OCI-LY7 (cell line): Measurements from ENCODE around the gene LRP3. TPM values are rescaled to one million over a fixed set of nuclear protein-coding genes. Genes with fewer than 3 reads are reported as not detected.

Experiments used
- BruUV-seq: library from RNA; stranded (reverse); fragments of 400-500 nt; replicated peaks from 2 replicates; lab custom pipeline; 2021; lab: Mats Ljungman, UMichigan
- CTCF ChIA-PET: fragments of 300-600 bp; sonication (Branson Sonifier 250); formaldehyde crosslinking; loops from one replicate; lab custom pipeline; 2022; ENCODE audit warnings: antibody characterized with exemption; ENCODE audit not compliant: unreplicated experiment; lab: Charles Lee
- POLR2A ChIA-PET: fragments of 300-600 bp; sonication (Branson Sonifier 250); formaldehyde crosslinking; loops from one replicate; lab custom pipeline; 2022; ENCODE audit warnings: antibody characterized with exemption; lab: Charles Lee
- DNase-seq: peaks from one replicate; pipeline ENCODE4 v3.0.0-alpha.2; 2015; ENCODE audit warnings: low spot score
- H2AFZ ChIP-seq: fragments of 200-600 bp; sonication (generic), shearing (Covaris generic); 2 replicates; pipeline ENCODE4 v1.6.1; 2014; ENCODE audit warnings: mild to moderate bottlenecking, antibody characterized with exemption, low read length, moderate library complexity
- H3K27ac ChIP-seq: fragments of 200-600 bp; sonication (generic); 2 replicates; pipeline ENCODE4 v1.5.1; 2014; ENCODE audit warnings: mixed run types, low read depth, mild to moderate bottlenecking, moderate library complexity, low read length, inconsistent platforms; ENCODE audit not compliant: poor library complexity, severe bottlenecking
- H3K36me3 ChIP-seq: fragments of 200-600 bp; sonication (generic); 2 replicates; pipeline ENCODE4 v1.6.1; 2014; ENCODE audit warnings: mild to moderate bottlenecking, antibody characterized with exemption, low read length, moderate library complexity, mixed read lengths; ENCODE audit not compliant: insufficient read depth
- H3K4me1 ChIP-seq: fragments of 200-600 bp; sonication (generic); 2 replicates; pipeline ENCODE4 v1.5.1; 2014; ENCODE audit warnings: mild to moderate bottlenecking, low read length; ENCODE audit not compliant: insufficient read depth, poor library complexity, severe bottlenecking
- H3K4me2 ChIP-seq: fragments of 200-600 bp; sonication (generic); 2 replicates; pipeline ENCODE4 v1.6.1; 2014; ENCODE audit warnings: mild to moderate bottlenecking, low read length
- H3K4me3 ChIP-seq: fragments of 200-600 bp; sonication (generic); 2 replicates; pipeline ENCODE4 v1.5.1; 2014; ENCODE audit warnings: mild to moderate bottlenecking, low read depth, low read length; ENCODE audit not compliant: poor library complexity, severe bottlenecking
- H3K79me2 ChIP-seq: fragments of 200-600 bp; sonication (generic); 2 replicates; pipeline ENCODE4 v1.6.1; 2016; ENCODE audit warnings: low read depth, mild to moderate bottlenecking, low read length, moderate library complexity, mixed read lengths; ENCODE audit not compliant: insufficient read depth
- H3K9me2 ChIP-seq: fragments of 200-600 bp; sonication (generic); 2 replicates; pipeline ENCODE4 v1.6.1; 2016; ENCODE audit warnings: mild to moderate bottlenecking, low read length, mixed read lengths; ENCODE audit not compliant: insufficient read depth
- H3K9me3 ChIP-seq: fragments of 200-600 bp; sonication (generic); 2 replicates; pipeline ENCODE4 v1.6.1; 2014; ENCODE audit warnings: mild to moderate bottlenecking, mixed run types, low read length, mixed read lengths
- H4K20me1 ChIP-seq: fragments of 200-600 bp; sonication (generic); 2 replicates; pipeline ENCODE4 v1.6.1; 2014; ENCODE audit warnings: mild to moderate bottlenecking, antibody characterized with exemption, low read length, moderate library complexity, mixed read lengths; ENCODE audit not compliant: insufficient read depth
- CTCF ChIP-seq: fragments of 200-600 bp; sonication (generic); conservative IDR thresholded peaks from 2 replicates; pipeline ENCODE4 v1.5.1; 2014; ENCODE audit warnings: mild to moderate bottlenecking, antibody characterized with exemption, low read length, moderate library complexity, mixed read lengths
- EZH2phosphoT487 ChIP-seq: fragments of 200-600 bp; sonication (generic); IDR thresholded peaks from 2 replicates; pipeline ENCODE4 v1.6.1; 2018; ENCODE audit warnings: low read depth, borderline replicate concordance, mild to moderate bottlenecking, mixed run types, antibody characterized with exemption, low read length, moderate library complexity, mixed read lengths
- intact Hi-C: fragments of 100-400 bp; cut with micrococcal nuclease; formaldehyde crosslinking; loops from one replicate; pipeline ENCODE4 v1.10.0; 2022; ENCODE audit not compliant: unreplicated experiment
- total RNA-seq, 2 experiments: library from RNA; depleted of rRNA in 1 of 2; stranded (reverse); fragments of >200 nt in 1 of 2; shearing (Covaris generic) in 1 of 2; gene quantifications; 2 replicates each; pipeline ENCODE4 v1.2.3, GENCODE V29; 2014 to 2022

The LRP3 gene
- total RNA-seq, 2 experiments from 2014 or later = not detected

- no TSS peak for BruUV-seq
- H3K36me3 ChIP-seq = no peaks in the 10 kb centered on the region
- H3K4me1 ChIP-seq = no peaks in the 10 kb centered on the region
- no peaks in the 10 kb centered on the region for H3K9me2 ChIP-seq
- no peak overlapping the region for H3K4me2 ChIP-seq
- DNase-seq = no peak
- ChIA-PET CTCF (no interaction called here), POLR2A (no interaction called here)
- no peak overlapping the region for H3K4me3 ChIP-seq
- H3K79me2 ChIP-seq = no peaks in the 10 kb centered on the region
- TF ChIP-seq EZH2phosphoT487 (no peak), CTCF (no peak)
- H2AFZ ChIP-seq = no peak overlapping the region
- intact Hi-C loops = no loop called here
- no peak overlapping the region for H3K27ac ChIP-seq
- H4K20me1 ChIP-seq = no peaks in the 10 kb centered on the region
- H3K9me3 ChIP-seq = no peaks in the 10 kb centered on the region
Measured at GRCh38 chr19:33212436-33213172, 18.5 kb downstream of the LRP3 start.

GRCh38 chr19:33214596-33214995 is 20.5 kb downstream of the LRP3 start:
- no peak overlapping the region for H3K4me2 ChIP-seq
- no peaks in the 10 kb centered on the region for H3K4me1 ChIP-seq
- H3K9me2 ChIP-seq = no peaks in the 10 kb centered on the region
- BruUV-seq = no TSS peak
- H3K79me2 ChIP-seq = no peaks in the 10 kb centered on the region
- ChIA-PET CTCF (no interaction called here), POLR2A (no interaction called here)
- no peak overlapping the region for H2AFZ ChIP-seq
- no peaks in the 10 kb centered on the region for H4K20me1 ChIP-seq
- no peaks in the 10 kb centered on the region for H3K36me3 ChIP-seq
- H3K4me3 ChIP-seq = no peak overlapping the region
- TF ChIP-seq EZH2phosphoT487 (no peak), CTCF (no peak)
- intact Hi-C loops = no loop called here
- no peak for DNase-seq
- no peaks in the 10 kb centered on the region for H3K9me3 ChIP-seq
- H3K27ac ChIP-seq = no peak overlapping the region

GRCh38 chr19:33215438-33216197 is 21.5 kb downstream of the LRP3 start:
- CTCF ChIA-PET = no interaction called here
- no peak overlapping the region for H3K4me2 ChIP-seq
- BruUV-seq = no TSS peak

More at GRCh38 chr19:33215438-33216197, 21.5 kb downstream of the LRP3 start:
- no peak overlapping the region for H3K4me3 ChIP-seq
- no peaks in the 10 kb centered on the region for H4K20me1 ChIP-seq
- H3K9me2 ChIP-seq = no peaks in the 10 kb centered on the region
- no peaks in the 10 kb centered on the region for H3K4me1 ChIP-seq
- H3K79me2 ChIP-seq = no peaks in the 10 kb centered on the region
- H3K27ac ChIP-seq = no peak overlapping the region
- no peaks in the 10 kb centered on the region for H3K9me3 ChIP-seq
- H3K36me3 ChIP-seq = no peaks in the 10 kb centered on the region
- intact Hi-C loops = no loop called here
- POLR2A ChIA-PET = no interaction called here
- H2AFZ ChIP-seq = no peak overlapping the region
- TF ChIP-seq CTCF (no peak), EZH2phosphoT487 (no peak)
- no peak for DNase-seq
